Smooth muscle cell of the brain vasculature (primary cell): Measurements from ENCODE around the gene KRT86.

Source experiments
- DNase-seq: peaks from one replicate; pipeline ENCODE4 v3.0.0-alpha.2; 2012; ENCODE audit warnings: low read depth, low spot score

The KRT86 gene

DNA sequence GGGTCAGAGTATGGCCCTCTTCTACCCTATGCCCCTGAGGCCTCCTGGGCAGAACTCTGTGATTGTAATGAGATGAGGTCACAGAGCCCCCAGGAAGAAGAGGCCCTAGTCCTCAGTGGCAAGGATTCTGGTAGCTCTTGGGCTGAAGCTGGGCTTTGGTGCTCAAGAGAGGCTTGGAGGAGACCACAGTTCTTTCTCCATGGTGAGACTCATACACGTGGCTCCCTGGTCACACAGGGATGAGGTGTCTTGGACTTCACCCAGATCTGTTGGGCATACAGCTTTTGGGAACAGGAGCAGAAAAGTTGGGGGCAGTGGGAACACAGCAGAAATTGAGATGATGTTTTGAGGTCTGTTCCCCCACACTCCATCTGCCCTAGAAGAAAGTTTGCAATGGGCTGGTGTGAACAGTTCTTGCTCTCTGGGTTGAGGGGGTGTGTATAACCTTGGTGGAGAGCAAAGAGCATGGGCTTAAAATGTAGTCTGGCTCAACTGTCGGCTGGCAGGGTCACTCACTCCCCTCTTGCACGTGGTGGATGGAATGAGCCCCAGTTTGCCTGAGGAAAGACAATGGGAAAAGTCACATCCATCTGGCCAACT, at the start of gene KRT86:
Gene KRT86, plus strand, starts transcription at position 125 of the 600 bp plus-strand sequence. CDS start 27,272 bp downstream, outside the sequence.
- DNase-seq = no peak

DNA sequence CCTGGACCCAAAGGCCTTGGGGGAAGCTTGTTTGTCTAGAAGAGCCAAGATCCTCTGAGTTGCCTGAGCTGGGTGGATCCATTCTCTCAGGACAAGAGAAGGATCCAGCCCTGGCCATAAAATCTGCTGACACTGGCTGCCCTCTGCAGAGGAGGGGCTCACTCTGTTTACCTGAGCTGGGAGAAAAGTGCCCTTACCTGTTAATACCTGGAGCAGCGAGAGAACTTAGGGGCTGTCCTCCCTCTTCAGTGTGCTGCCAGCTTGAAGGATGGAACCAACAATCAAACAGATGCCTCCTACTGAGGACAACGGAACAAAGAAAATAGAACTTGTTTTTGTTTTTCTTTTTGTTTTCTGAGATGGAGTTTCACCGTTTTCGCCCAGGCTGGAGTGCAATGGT, 48.7 kb upstream of the KRT86 start:
- DNase-seq = no peak

DNA sequence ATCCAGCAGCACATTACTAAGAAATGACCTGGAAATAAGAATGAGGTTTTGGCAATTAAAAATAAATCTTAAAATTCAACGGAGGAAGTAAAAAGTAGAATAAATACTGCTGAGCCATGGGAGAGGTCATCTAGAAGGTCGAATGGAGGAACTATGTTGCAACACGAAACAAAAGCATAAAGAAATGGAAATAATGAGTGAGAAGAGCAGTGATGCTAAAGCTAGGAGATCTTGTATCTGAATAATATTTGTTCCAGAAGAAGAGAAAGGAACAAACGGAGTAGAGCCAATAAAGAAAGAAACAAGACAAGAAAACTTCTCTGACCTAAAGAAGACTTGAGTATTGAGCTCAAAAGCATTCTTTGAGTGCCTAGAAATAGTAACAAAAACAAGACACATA, 48.0 kb upstream of the KRT86 start:
- no peak for DNase-seq

- no peak for DNase-seq
Measured at GRCh38 chr12:52227606-52228166, 46.8 kb upstream of the KRT86 start.

GRCh38 chr12:52228366-52228765, 46.1 kb upstream of the KRT86 start:
- no peak for DNase-seq

- no peak for DNase-seq
Measured at GRCh38 chr12:52228931-52229330, 45.5 kb upstream of the KRT86 start.

DNA sequence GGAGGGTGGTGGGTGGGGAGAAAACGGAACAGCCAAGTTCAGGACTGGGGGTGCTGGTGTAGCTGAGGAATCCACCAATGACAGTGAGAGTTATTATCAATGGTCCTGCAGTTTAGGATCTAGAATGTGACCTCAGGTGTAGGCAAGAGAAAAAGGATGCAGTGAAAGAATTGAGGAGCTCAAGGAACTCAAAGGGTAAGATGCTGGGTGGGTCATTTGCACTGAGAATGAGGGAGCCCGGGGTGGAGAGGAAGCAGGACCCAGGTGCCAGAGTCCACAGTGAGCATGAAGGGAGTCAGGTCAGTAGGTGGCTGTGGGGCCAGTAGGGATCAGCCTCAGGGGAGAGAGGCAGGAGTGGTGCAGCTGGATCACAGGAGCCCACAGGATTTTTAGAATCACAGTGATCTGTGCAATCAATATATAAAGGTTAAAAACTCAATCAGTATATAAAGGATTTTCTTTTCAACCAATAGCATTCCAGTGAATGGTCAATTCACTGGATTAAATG, 44.6 kb upstream of the KRT86 start:
- DNase-seq = no peak

DNA sequence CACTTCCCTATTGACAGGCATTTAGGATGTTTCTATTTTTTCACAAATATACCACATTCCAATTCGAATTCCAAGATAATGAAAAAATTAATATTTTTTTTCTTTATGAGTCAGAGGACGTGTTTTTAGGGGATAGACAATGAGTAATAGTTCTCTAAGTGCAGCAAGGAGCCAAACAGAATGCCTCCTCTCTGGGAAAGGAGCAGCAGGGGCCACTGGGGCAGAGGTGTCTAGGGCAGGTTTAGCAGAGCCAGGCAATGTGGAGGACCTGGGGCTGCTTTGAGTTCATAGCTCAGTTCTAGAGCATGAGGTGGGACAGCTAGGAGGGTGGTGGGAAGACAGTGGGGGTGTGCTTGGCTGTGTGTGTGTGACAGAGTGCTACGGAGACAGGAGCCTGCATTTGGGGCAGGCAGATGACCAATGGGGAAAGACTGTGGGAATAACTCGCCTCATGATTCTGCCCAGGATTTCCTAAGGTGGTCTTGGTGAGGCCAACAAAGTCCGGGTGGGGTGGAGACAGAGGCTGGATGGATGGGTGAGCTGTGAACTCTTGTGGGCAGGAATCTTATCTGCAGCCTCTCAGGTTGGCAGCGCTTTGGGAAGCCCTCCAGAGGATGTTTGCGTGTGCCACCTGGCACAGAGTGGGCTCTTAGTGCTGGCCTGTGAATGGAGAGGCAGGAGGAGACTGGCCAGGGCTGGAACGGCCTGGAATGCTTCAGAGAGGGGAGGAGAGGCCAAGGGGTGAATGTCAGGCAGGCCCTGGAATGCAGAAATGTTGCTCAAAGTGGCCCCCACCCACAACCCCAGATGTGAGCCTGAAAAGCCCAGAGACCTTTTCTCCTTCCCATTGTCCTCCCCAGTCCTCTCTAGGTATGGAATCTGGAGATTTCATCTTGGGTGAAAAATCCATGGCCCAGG, 43.8 kb upstream of the KRT86 start:
- no peak for DNase-seq

DNA sequence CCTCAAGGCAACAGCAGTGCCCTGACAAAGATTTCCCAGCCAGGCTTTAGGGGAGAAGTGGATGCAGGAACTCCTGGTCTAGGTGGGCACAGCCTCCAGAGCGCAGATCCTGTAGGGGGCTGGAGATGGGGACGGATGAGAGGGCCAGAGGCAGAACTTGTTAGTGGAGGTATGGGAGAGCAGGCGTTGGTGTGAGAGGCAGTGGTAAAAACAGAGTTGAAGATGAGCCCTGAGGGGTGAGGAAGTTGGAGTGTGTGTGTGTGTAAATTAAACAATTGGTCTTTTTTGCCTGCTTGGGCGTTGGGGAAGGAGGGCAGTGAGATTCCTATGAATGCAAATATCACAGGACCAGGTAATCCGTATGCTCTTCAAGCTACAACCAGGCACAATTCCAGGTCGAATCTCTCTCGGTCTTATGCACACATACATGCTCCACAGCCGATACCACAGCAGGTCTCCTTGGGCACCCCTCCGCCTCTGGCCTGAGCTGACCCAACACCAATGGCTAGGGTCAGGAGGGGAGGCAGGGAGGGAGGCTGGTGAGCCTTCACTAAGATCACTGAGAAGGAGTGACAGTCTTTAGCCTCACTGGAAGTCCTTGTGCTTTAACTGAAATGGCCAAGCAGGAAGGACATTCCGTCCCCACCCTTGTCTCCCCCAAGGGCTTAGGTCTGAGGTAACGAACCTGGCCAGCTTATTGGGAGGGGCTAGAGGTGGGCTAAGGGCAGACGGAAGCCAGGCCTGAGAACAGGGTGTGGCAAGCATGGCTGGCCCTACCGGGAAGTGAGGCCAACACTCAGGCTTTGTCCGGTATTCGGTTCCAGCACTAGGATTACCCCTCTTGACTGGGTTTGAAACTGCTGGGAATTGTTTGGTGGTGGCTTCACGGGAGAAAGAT, 42.9 kb upstream of the KRT86 start:
- no peak for DNase-seq

DNA sequence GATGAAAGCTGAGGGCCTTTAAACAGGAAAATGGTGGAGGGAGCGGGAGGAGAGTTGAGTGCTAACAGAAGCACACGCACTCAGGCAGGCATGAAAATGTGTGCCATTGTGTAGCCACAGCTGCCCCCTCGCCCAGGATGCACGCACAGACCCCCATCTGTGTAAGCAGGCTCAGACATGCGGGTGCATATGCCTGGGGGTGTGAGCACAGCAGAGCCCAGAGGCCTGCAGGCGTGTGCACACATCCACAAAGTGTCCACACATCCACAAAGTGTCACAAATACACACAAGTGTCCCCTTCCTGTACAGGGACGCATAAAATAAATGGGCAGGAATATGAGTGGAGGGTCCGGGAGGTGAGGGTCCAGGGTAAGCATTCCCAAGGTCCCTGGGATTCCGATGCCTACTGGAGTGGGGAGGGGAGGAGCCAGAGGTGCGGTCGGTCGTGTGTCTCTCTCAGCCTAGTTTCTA, 42.2 kb upstream of the KRT86 start:
- DNase-seq = no peak

DNA sequence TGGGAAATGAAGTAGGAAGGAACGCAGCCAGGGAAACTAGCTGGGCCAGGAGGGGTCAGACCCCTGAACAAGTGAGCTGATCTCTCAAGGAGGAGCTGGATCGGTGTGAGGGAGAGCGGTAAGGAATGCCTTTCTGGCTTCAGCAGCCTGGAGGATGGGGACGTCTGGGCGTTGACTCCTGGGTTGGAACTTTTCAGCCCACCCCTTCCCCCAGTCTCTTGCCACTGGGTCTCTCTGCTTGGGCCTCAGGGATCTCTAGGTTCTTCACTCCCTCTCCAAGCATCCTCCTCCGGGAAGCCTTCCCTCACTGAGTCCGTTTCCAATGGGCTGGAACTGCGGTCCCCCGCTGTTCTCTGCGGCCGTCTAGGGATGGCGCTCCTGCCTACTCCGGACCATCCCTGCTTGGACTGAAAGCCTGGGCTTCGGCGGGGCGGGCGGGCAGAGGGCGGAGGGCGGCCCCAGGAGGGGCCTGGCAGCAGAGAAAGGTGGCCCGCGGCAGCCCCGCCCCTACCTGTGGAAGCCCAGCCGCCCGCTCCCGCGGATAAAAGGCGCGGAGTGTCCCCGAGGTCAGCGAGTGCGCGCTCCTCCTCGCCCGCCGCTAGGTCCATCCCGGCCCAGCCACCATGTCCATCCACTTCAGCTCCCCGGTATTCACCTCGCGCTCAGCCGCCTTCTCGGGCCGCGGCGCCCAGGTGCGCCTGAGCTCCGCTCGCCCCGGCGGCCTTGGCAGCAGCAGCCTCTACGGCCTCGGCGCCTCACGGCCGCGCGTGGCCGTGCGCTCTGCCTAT, 41.6 kb upstream of the KRT86 start, which contains the start of gene KRT7:
Gene KRT7, plus strand, starts transcription at position 570 of the 788 bp plus-strand sequence. Its CDS starts 54 bp downstream, at position 624.
- DNase-seq = no peak

- no peak for DNase-seq
Measured at GRCh38 chr12:52233462-52234207, 40.8 kb upstream of the KRT86 start.

DNA sequence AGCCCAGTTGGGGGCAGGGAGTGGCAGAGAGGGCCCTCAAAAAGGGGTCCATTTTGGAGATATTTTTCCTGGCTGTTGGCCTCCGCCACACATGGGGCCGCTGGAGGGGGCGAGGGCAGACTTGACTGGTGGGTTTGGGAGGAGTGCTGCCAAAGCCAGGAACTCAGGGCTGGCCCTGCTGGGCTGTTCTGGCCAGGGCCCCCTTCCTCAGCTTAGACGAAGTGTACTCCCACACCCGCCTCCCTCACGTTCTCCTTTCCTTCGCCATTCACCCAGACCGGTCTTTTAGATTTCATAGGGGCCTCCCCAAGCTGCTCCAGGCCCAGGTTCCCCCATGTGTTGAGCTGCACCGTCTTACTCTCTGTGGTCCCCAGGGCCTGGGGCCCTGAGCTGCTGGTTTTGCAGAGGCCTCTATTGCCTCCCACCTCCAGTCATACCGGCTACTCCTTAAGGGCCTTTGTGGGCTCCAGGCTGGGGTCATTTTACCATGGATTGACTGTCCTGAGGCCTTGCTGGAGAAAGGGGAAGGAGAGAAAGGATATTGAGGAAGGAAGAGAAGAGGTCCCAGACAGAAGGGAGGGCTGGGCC, 40.1 kb upstream of the KRT86 start:
- DNase-seq = no peak

GRCh38 chr12:52235001-52235764, 39.3 kb upstream of the KRT86 start:
- DNase-seq = no peak

GRCh38 chr12:52235822-52236361, 38.6 kb upstream of the KRT86 start:
- DNase-seq = no peak

GRCh38 chr12:52236386-52237050, 37.9 kb upstream of the KRT86 start:
- DNase-seq = no peak

- no peak for DNase-seq
Measured at GRCh38 chr12:52238207-52238840, 36.1 kb upstream of the KRT86 start.
